Measurements from ENCODE around the gene SNX8.

The SNX8 gene

DNA sequence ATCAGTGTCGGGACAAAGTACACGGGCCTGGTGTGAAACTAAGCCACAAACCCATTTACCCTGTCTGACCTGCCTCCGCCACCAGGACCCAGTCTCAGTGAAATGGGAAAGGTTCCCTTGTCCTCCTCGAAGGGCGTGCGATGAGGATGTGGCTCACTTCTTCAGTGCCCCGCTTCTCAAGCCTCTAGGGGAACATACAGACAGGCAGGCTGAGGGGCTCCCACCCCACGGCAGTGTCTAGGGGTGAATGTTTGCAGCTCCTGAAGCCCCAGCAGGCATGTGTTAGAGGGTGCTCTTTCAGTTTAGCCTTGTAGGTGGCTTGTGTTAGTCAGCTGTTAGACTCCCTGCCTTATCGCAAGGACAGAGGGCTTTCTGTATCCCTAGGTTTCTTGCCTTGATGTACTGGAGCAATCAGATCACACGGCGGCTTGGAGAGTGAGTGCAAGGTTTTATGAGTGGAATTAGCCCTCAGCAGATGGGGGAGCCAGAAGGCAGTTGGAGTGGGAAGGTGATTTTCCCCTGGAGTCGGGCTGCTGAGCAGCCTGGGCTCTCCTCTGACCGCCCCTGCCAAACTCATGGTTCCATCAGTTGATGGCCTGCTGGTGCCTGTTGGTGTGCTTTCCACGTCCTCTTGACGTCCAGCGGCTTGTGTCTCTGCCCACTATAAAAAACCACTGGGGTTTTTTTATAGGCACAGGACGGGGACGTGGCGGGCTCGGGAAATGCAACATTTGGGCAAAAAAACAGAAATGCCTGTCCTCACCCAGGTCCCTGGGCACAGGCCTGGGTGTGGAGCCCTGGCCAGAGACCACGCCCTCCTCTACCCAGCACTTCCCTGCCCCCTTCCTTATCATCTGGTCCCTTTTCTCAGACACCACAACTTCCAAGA is 71.5 kb downstream of the SNX8 start:
- no peak for DNase-seq

DNA sequence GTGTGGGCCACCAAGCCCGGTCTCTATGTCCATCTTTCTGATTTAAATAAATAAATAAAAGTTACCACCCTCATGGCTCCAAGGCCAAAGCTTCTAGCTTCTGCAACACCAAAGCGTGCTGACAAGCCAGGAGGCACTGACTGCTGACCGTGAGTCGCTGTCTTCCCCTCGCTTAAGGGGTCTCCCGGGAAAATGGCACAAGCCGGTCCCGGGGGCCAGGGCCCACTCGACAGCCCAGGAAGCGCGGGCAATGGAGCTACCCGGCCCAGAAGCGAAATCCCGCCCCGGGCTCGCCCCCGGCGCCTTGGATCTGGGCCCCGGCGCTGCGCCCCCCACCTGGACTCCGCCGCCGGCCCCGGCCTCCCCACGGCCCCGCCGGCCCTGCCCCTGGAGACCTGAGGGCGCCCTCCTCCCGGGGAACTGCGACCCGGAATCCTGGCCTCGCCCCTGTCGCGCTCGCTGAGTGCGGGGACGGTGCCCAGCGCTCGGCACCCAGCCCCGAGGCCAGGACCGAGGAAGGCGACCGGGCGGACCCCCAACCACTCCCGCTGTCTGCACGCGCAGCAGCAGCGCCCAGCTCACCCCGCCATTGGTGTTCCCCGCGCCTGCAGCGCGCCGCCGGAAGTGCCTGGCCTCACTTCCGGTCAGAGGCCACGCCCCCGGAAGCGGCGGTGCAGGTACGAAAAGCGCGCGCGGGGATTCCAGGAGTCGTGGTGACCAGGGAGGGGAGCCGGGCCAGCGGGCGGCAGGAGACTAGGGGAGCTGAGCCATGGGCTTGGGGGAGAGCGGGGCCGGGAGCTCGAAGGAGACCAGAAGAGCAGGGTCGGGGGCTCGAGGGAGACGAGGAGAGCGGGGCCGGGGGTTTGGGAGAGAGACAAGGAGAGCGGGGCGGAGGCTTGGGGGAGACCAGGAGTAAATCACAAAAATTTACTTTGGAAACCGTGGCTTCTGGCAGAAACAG is 72.4 kb downstream of the SNX8 start, which contains the start of the genes MRM2 and NUDT1:
MRM2 (minus strand) TSS at position 626 of the 961 bp plus-strand sequence; CDS start at position 590, 36 bp downstream.
NUDT1 (plus strand) TSS at position 647 of the 961 bp plus-strand sequence. CDS start 2,349 bp downstream, outside the sequence.
- DNase-seq = peak; percentile 70

DNA sequence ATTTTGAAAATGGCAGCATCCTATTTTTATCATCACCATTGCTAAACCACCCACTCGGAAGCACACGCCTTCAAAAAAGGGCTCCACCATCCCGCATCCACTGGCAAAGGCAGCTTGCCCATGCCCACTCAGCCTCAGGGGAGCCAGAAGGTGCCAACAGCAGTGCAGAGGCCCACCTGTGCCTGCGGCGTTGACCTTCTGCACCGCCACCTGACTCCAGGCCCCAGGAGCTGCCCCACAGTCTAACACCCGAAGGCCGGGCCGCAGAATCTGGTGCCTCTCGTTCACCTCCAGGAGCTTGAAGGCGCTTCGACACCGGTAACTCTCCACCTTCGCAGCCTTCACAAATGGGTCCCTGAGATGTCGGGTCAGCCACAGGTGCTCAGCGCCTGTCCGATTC is 75.0 kb downstream of the SNX8 start:
- no peak for DNase-seq

DNA sequence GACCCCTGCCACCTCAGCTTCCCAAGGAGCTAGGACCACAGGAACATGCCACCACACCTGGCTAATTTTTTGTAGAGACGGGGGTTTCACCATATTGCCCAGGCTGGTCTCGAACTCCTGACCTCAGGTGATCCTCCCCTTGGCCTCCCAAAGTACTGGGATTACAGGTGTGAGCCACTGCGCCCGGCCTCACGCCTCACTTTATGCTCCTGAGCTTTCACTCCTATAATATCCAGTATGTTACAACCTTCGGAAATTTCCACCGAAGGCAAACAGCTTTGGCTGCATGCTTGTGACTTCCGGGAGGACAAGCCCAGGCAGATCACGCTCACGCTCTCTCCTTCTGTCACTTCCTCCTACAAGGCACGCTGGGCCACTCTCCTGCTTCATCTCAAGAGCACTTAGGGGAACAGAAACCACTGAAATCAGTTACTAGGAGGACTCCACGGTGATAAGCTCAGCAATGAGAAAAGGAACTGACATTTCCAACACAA is 77.1 kb downstream of the SNX8 start:
- peak; percentile 82 for DNase-seq

DNA sequence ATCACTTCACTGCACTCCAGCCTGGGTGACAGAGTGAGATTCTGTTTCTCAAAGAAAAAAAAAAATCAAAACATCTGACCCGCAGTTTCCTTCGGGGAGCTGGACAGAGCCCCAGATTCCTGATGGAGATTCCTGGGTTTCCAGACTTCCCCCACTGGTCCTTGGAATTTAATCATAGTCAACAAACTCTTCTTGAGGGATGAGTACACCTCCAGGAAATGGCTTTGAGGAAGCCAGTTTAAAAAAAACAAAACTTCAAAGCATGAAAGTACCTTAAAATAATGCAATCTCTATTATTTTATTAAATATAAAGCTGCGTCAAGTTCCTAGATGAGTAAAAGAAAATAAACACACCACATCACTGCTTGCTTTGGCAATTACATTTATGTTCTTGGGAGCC is 80.3 kb downstream of the SNX8 start:
- DNase-seq = no peak

DNA sequence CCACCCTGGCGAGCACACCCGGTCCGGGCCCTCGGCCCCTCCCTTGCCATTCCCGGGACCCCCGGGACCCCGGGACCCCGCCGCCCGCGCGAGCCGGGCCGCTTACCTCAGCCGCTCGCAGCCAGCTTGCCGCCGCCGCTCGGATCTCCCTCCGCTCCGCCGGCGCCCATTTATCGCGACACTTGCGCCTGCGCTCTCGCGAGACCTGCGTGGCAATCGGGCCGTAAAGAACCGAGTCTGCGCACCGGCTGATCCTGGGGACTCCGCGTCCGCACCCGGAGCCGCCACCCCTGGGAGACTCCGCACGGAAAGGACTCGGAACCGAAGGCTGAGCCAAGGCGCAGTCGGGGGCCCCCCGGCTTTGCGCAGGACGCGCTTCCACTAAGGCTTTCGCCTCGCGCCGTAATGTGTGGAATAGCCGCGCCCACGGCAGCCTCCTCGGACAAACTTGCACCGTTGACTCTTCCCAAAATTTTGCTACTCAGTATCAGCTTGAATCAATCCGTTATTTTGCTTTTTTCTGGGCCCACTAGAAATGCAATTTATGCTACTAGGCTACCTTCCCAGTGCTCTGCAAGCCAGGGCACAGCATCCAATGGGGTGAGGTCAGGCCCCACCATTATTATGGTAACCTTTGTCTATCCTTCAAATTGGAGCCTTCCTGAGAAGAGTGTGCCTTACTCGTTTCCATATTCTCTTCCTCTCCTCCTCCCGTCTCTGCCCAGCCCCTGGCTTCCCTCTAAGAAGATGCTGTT is 81.3 kb downstream of the SNX8 start, which contains the start of gene MAD1L1:
MAD1L1 (minus strand) TSS at position 180 of the 755 bp plus-strand sequence. CDS start 2,812 bp downstream, outside the sequence.
- DNase-seq = peak; percentile 85

DNA sequence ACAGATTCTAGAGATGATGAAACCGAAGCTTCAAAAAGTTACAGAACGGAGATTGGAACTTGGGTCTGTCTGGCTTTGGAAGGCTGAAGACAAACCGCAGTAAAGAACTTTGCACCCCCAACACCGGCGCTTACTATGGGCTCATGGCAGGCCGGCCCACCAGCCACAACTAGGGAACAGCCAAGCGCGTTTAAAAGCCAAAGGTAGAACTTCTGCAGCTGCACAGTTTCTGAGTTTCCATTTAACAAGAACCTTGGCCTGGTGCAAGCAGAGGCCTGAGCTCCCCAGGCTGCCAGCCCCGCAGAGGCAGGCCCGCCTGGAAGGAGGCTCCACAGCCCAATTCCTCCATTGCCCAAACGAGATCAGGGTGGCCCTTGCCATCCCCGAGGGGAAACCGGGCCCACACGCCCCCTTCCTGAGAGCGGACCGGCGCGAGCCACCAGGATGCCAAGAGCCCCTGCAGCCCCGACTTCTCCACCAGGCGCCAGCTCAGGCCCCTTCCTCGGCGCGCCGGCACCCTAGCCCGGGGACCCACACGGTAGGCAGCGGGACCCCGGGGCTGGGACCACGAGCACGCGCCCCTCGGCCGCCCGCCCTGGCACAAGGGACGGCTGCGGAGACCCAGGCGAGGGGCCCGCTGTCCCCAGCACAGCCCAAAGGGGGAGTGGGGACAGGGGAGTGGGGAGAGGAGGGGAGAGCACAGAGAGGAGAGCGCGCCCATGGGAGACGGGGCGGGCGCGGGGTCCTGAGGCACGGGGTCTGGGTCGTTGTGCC is 82.1 kb downstream of the SNX8 start:
- DNase-seq = no peak

DNA sequence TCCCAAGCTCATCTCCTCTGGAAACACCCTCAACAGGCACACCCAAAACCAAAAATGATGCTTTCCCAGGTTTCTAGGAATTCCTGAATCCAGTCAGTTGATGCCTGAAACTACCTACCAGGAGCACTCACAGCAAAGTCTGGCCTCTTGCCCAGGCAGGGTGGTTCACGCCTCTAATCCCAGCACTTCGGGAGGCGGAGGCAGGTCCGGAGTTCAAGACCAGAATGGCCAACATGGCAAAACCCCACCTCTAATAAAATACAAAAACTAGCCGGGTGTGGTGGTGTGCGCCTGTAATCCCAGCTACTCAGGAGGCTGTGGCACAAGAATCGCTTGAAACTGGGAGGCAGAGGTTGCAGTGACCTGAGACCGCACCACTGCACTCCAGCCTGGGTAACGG is 83.4 kb downstream of the SNX8 start:
- DNase-seq = no peak

DNA sequence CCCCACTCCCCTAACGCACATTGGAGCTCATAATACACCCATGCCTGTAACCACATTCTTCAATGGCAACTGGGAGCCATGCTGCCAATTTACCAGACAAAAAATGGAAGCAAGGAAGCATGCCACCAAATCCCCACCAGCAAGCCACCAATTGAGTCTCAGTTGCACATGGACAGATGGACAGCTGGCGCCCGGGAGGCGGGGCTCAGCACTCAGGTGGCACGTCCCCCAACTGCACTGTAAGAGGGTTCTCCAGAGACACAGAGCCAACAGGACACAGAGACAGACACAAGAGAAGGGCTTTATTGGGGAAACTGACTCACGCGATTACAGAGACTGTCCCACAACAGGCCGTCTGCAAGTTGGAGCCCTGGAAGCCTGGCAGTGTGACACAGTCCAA is 84.0 kb downstream of the SNX8 start:
- no peak for DNase-seq

DNA sequence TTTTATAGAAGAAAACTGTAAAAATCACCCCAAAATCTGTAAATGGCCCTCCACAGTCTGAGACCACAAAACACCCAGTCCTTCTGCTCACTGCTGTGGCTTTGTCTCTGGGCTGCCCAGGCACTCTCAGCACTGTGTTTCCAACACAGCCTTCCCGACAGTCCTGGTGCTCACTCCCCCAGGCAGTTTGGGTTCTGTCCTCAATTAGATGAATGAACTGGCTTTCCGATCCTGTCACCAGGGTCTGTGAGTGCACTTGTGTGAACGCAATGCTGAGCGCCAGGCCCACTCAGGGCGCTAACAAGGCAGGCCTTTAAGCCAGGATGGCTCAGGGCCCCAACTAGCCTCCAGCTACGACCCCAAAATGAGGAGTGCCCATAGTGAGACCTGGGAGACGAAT is 84.8 kb downstream of the SNX8 start:
- no peak for DNase-seq

DNA sequence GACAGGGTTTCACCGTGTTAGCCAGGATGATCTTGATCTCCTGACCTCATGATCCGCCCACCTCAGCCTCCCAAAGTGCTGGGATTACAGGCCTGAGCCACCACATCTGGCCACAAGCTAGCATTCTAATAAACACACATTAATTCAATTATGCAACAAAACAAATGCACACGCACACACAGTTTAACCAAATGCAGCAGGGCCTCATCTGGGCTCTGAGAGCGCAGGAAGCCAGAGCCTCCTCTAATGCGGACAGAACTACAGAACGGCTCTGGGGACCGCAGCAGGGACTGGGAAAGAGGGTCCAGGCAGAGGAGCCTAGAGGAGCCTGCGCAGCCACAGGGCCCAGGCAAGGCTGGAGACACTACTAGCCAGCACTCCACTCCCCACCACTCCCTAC is 85.3 kb downstream of the SNX8 start:
- DNase-seq = no peak

DNA sequence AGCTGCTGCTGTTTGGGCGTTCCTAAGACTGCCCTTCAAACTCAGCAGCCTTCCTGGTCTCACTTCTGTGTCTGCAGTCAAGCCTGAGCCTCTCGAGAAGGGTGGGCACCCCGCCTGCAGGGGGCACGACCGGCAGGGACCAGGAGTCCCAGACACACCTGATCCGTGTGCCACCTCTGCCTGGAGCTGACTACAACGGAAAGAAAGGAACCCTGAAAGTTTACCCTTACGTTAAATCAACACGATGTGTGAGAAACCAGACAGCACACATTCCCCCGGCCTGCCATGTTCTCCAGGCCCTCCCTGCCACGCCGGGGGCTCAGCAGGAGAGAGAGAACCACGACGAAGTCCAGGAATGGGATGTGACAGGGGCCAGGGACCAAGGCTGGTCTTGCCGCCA is 86.5 kb downstream of the SNX8 start:
- no peak for DNase-seq

DNA sequence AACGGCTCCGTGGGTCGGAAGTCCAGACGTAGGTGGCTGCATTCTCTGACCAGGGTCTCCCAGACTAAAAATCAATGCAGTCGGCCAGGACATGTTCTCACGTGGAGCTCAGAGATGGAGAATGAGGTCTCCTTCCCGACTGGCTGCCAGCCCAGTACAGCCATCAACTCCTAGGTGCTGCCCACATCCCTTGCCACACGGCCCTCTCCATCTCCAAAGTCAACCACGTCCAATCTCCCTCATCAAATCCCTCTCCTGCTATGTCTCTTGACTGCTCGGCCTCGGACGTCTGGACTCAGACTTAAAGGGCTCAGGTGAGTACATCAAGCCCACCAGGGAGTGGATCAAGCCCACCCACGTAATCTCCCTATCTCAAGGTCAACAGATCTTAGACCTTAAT is 88.4 kb downstream of the SNX8 start:
- no peak for DNase-seq

DNA sequence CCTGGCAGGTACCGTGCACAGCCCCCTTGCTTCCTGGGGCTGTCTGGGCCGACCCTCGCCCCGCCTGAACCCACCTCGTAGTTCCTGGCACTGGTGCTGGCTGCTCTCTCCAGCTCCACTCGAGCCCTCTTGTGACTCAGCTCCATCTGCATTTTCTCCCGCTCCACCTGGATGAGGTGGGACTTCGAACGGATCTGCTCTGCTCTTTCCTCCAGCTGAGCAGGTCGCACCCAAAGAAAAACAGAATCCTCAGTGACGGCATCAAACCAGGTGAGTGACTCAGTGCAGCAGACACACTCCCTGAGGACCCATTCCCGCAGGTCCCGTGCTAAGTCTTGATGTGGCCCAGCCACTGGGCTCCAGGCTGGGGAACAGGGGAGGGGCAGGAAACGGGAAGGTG is 88.9 kb downstream of the SNX8 start:
- DNase-seq = no peak

DNA sequence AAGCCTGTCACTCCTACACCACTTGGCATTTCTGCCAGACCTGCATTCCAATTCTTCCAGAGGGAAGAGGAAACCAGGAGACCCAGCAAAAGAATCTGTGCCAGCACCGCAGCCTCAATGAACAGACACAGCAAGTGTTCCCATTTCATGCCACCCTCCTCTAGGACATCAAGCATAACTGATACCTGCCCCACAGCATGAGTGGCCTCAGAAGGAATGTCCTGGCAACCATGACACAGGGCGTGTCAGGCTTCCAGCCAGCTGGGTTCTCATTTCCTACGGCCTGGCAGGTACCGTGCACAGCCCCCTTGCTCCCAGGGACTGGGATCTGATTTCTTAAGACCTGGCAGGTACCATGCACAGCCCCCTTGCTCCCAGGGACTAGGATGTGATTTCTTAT is 89.3 kb downstream of the SNX8 start:
- no peak for DNase-seq

DNA sequence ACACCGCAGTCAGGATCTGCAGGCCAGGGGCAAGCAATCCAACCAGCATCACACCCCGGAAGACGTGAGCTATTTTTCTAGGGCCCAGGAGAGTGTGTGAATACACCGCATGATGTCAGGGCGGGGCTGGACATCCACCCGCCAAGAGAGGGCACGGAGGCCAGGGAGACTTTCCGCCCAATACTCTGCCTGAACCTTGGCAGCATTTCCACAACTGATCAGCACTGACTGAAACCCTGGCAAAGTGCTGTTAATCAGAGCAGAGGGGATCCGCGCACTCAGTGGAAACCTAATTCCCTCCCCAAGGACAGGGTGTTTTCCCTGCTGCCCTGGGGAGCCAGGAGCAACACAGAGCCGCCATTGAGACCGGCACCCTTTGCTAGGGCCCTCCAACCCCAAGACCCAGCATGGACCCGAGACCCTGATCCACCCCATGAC is 89.7 kb downstream of the SNX8 start:
- DNase-seq = no peak

DNA sequence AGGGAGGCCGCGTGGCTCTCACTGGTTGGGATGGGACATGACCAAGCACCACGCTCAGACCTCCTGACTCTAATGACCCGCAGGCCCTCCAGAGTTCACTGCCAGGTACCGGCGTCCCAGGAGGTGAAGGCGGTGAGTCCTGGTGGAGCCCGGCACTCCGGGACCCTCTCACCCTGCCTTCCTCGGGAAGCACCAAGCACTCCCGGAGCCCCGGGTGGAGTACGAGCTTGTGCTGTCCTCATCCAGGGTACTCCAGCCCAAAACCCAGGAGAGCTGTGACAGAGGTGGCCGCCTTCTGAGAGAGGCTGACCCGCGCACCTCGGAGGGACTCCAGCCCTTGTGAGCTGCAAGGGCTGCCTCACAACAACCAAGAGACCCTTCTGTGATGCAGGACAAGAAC is 90.9 kb downstream of the SNX8 start:
- DNase-seq = no peak

DNA sequence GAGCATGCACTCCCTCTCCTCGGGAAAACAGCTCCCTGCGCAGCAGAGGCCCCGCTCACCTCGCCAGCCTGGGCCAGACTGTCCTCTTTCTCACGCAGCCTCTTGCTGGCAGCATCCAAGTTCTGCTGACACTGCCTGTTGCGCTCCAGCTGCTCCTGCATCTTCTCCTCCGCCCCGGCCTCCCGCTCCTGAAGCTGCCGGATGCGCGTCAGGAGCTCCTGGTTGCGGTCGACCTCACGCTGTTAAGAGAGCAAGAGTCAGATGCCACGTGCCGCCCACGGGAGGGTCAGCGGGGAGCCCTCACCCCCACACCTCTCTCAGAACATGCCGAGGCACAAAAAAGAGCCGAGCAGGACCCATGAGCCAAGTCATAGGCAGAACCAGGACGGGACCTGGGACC is 91.7 kb downstream of the SNX8 start:
- no peak for DNase-seq

DNA sequence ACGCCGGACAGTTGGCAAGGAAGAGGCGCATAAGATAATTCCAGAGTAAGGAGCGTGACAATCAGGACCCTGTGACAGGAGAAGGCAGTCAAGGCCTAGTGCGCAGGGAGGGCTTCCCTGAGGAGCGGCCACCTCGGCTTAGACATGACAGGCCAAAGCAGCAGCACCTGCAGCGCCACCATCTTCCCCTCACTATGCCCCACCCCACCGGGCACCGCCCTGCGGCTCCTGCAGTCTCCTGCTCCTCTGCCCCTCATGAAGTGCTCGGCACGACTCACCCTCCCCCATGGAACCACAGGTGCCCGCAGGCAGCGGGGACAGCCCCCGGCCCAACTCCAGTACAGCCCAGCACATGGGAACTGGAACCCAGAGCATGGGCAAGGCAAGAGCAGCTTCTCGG is 93.3 kb downstream of the SNX8 start:
- DNase-seq = no peak

DNA sequence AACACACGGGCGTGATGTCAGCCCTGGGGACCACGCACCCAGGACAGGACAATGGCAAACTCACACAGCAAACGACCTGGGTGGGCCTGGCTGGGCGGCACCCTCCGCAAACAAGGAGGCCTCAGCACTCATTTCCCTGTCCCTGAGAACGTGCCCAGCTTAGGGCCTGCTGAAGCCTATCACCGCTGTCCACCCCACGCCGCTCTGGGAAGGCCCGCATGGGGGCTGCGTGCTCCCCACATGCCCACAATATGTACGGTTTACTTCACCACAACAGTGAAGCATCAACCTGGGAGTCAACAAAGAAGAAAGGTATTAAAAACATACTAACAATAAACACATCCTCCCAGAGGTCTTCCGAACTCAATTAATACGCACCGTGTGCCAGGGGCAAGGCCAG is 93.7 kb downstream of the SNX8 start:
- no peak for DNase-seq

DNA sequence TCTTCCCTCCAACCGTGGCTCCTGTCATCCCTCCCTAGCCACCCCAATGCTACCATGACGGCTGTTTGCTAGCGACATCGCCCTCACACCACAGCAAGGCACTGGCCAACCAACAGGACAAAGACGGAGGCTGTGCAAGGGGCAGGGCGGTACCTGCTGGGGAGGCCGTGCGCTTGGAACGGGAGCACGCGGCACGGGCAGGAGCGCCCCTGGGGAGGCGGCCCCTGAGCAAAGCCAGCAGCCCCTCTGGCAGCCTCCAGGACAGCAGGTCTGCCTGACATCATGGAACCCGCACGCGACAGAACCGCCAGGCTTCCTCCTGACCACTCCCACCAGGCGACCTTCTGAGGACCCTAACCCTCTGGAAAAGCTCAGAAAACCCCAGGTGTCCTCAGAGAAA is 94.2 kb downstream of the SNX8 start:
- DNase-seq = no peak

DNA sequence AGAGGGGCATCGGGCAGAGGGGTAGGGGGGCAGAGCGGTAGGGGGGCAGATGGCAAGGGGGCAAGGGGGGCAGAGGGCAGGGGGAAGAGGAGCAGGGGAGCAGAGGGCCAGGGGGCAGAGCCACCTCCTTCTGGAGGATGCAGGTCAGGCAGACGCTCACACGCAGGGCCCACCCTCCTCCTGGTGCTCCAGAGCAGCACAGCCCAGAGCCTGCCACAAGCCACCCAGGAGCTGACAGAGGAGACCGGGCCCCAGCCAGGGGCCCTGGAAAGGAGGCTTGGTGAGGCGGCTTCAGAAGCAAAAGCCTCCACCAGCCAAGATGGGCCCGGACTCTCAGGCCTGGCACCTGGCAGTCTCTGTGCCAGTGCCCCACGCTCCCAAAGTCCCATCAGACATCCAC is 94.6 kb downstream of the SNX8 start:
- no peak for DNase-seq
